Measurements from ENCODE around the gene LIMS4.
"Not testable (repeated sequence)": the region's sequence is repeated elsewhere in the genome, so short reads cannot be mapped to it uniquely, and the experiment has no call there.

DNA sequence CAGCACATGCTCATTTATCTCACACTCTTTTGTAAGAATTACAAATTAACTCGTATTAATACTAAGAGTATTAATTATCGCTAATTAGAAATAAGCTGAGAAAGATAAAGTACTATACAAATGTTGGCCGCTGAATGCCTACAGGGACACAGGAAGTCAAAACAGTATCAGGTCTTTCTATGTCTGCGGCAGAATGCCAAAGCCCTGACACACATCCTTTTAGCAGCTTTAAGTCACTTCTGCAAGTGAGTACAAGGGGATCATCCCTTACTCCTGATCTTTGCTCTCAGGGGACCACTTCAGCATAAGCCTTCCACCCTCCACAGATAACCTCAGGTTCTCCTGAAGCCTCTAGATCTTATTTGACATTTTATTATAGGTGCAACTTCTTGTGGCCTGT is 10.1 kb upstream of the LIMS4 start:
- TF ChIP-seq, protein P1, sequence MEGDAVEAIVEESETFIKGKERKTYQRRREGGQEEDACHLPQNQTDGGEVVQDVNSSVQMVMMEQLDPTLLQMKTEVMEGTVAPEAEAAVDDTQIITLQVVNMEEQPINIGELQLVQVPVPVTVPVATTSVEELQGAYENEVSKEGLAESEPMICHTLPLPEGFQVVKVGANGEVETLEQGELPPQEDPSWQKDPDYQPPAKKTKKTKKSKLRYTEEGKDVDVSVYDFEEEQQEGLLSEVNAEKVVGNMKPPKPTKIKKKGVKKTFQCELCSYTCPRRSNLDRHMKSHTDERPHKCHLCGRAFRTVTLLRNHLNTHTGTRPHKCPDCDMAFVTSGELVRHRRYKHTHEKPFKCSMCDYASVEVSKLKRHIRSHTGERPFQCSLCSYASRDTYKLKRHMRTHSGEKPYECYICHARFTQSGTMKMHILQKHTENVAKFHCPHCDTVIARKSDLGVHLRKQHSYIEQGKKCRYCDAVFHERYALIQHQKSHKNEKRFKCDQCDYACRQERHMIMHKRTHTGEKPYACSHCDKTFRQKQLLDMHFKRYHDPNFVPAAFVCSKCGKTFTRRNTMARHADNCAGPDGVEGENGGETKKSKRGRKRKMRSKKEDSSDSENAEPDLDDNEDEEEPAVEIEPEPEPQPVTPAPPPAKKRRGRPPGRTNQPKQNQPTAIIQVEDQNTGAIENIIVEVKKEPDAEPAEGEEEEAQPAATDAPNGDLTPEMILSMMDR (IDR thresholded peaks at IDR 0.05; ENCODE audit: low read length): not testable (repeated sequence)
- not testable (repeated sequence) for TF ChIP-seq EZH2 (optimal IDR thresholded peaks at IDR 0.05; ENCODE audit: low read depth, low read length); EZH2phosphoT487 (IDR thresholded peaks at IDR 0.05; ENCODE audit: low read length)

Data from MM.1S (cell line).